ENCODE data around the gene APOB.
A peak's percentile ranks its signal among the peaks of the same experiment; 100 is the strongest.

Gene APOB

GRCh38 chr2:21047141-21048009 is 3.5 kb upstream of the APOB start:
- no peak for DNase-seq (ENCODE audit: low read depth)
- no peak for TF ChIP-seq CTCF (IDR thresholded peaks at IDR 0.05; ENCODE audit: low read length, missing control alignments)
- no peak overlapping the region for H3K4me3 ChIP-seq (replicated peaks; ENCODE audit: low read depth, low read length)

- no peak overlapping the region for H3K4me3 ChIP-seq (replicated peaks; ENCODE audit: low read depth, low read length)
- DNase-seq (ENCODE audit: low read depth): no peak
- no peak for TF ChIP-seq CTCF (IDR thresholded peaks at IDR 0.05; ENCODE audit: low read length, missing control alignments)
These were observed 2.6 kb upstream of the APOB start for GRCh38 chr2:21046506-21046905.

- TF ChIP-seq CTCF (IDR thresholded peaks at IDR 0.05; ENCODE audit: low read length, missing control alignments): no peak
- DNase-seq (ENCODE audit: low read depth): no peak
These were observed 960 bp upstream of the APOB start for GRCh38 chr2:21044694-21045371.

GRCh38 chr2:21042958-21043743 is 722 bp downstream of the APOB start:
- H3K4me3 ChIP-seq (replicated peaks; ENCODE audit: low read depth, low read length): no peak overlapping the region
- DNase-seq (ENCODE audit: low read depth): peak; percentile 63
- peak; percentile 96 for TF ChIP-seq CTCF (IDR thresholded peaks at IDR 0.05; ENCODE audit: low read length, missing control alignments)

More at GRCh38 chr2:21044694-21045371, 960 bp upstream of the APOB start:
- no peak overlapping the region for H3K4me3 ChIP-seq (replicated peaks; ENCODE audit: low read depth, low read length)

GRCh38 chr2:21042708-21042957 is 1.2 kb downstream of the APOB start:
- H3K4me3 ChIP-seq (replicated peaks; ENCODE audit: low read depth, low read length): no peak overlapping the region
- DNase-seq (ENCODE audit: low read depth): no peak
- no peak for TF ChIP-seq CTCF (IDR thresholded peaks at IDR 0.05; ENCODE audit: low read length, missing control alignments)

- TF ChIP-seq CTCF (IDR thresholded peaks at IDR 0.05; ENCODE audit: low read length, missing control alignments): no peak
- peak; percentile 13 for DNase-seq (ENCODE audit: low read depth)
- no peak overlapping the region for H3K4me3 ChIP-seq (replicated peaks; ENCODE audit: low read depth, low read length)
These were observed 1.7 kb downstream of the APOB start for GRCh38 chr2:21041943-21042707.

All from fibroblast of pulmonary artery (primary cell).